Endothelial cell (in vitro differentiated cells): ENCODE measurements around the gene PERM1. TPM values are rescaled to one million over a fixed set of nuclear protein-coding genes. Genes with fewer than 3 reads are reported as not detected.
"Not testable (repeated sequence)": the region's sequence is repeated elsewhere in the genome, so short reads cannot be mapped to it uniquely, and the experiment has no call there.

Experiments used
- DNase-seq: peaks from one replicate; pipeline ENCODE4 v3.0.0; 2021; ENCODE audit warnings: low spot score
- H3K27ac Mint-ChIP-seq: one replicate; pipeline ENCODE4 v1.8.0; 2021; ENCODE audit warnings: mixed read lengths, inconsistent platforms; ENCODE audit not compliant: unreplicated experiment
- H3K27me3 Mint-ChIP-seq: one replicate; pipeline ENCODE4 v1.8.0; 2021; ENCODE audit warnings: mild to moderate bottlenecking, moderate library complexity, mixed read lengths, inconsistent platforms; ENCODE audit not compliant: unreplicated experiment
- H3K36me3 Mint-ChIP-seq: one replicate; pipeline ENCODE4 v1.8.0; 2021; ENCODE audit warnings: mild to moderate bottlenecking, low read depth, mixed read lengths, inconsistent platforms; ENCODE audit not compliant: unreplicated experiment
- H3K4me1 Mint-ChIP-seq: one replicate; pipeline ENCODE4 v1.8.0; 2021; ENCODE audit warnings: mild to moderate bottlenecking, mixed read lengths, inconsistent platforms; ENCODE audit not compliant: unreplicated experiment
- H3K4me3 Mint-ChIP-seq: one replicate; pipeline ENCODE4 v1.8.0; 2021; ENCODE audit warnings: mild to moderate bottlenecking, mixed read lengths, inconsistent platforms; ENCODE audit not compliant: unreplicated experiment
- H3K9me3 Mint-ChIP-seq: one replicate; pipeline ENCODE4 v1.8.0; 2021; ENCODE audit warnings: mixed read lengths, inconsistent platforms; ENCODE audit not compliant: unreplicated experiment
- CTCF ChIP-seq: fragments of 200-600 bp; sonication (generic); IDR thresholded peaks from one replicate; pipeline ENCODE4 v1.5.0; 2021; ENCODE audit warnings: antibody characterized with exemption; ENCODE audit not compliant: unreplicated experiment
- total RNA-seq: library from RNA; stranded (reverse); fragmentation: NEBNext Ultra II Directional; extraction: Animal tissue kit (Norgen Biotek cat#: 25700); gene quantifications from one replicate; pipeline ENCODE4 v1.2.1, GENCODE V29; 2021; ENCODE audit not compliant: unreplicated experiment

The PERM1 gene
- total RNA-seq, 1 donor from 2014 or later, result not detected

DNA sequence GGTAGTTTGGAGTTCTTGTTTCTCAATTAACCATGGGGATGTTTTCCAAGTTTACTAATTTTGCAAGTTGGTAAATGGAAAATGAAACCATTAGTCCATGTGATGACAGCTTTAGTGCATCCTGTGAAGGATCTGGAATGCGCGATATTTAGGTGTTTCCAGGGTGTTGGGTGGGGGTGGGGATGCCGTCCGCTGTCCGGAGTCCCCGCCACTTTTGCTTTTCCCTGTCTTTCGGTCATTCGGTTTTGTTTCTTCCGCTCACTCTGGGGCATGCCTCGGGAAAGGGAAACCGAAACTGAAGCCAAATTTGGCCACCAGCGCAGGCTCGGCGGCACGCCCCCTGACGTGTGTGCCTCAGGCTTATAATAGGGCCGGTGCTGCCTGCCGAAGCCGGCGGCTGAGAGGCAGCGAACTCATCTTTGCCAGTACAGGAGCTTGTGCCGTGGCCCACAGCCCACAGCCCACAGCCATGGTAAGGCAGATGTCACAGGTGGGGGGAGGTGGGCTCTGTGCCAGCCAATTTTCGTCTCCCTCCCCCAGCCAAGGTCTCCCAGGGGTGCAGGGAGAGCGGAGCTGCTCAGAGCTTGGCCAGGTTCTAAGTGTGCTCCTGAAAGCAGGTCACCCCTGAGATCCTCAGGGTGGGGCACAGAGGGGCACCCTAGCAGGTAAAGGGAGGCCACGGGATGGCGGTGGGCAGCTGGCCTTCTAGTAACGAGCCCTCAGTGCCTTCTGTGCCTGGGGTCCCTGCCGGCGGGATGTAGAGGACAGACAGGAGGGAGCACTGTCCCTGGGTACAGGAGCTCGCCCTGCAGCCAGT is 31.4 kb upstream of the PERM1 start, which contains the start of gene ISG15:
ISG15 (plus strand) TSS at position 393 of the 817 bp plus-strand sequence; CDS start at position 470, 77 bp downstream.
- Mint-ChIP-seq H3K4me3 (peak within 1 kb of the TSS; percentile 91), H3K9me3 (no peaks in the 10 kb centered on the region), H3K27ac (peak within 1 kb of the TSS; percentile 89), H3K4me1 (peaks cover 10% of the 10 kb centered on the region), H3K36me3 (no peaks in the 10 kb centered on the region), H3K27me3 (peaks cover 6% of the 10 kb centered on the region)
- peak; percentile 82 for DNase-seq
- TF ChIP-seq CTCF, result no peak

GRCh38 chr1:1012736-1013104 is 30.8 kb upstream of the PERM1 start:
- not testable (repeated sequence) for H3K9me3 Mint-ChIP-seq, DNase-seq, H3K36me3 Mint-ChIP-seq, H3K4me1 Mint-ChIP-seq, H3K27me3 Mint-ChIP-seq
- peak overlapping the region; percentile 89 for H3K27ac Mint-ChIP-seq
- peak overlapping the region; percentile 91 for H3K4me3 Mint-ChIP-seq

- no peaks in the 10 kb centered on the region for H3K9me3 Mint-ChIP-seq
- peaks cover 10% of the 10 kb centered on the region for H3K4me1 Mint-ChIP-seq
- no peaks in the 10 kb centered on the region for H3K36me3 Mint-ChIP-seq
- no peak overlapping the region for H3K27ac Mint-ChIP-seq
- H3K4me3 Mint-ChIP-seq, result no peak overlapping the region
- H3K27me3 Mint-ChIP-seq, result peaks cover 4% of the 10 kb centered on the region
- DNase-seq, result no peak
- no peak for TF ChIP-seq CTCF
These were observed 29.6 kb upstream of the PERM1 start for GRCh38 chr1:1011396-1011949.

DNA sequence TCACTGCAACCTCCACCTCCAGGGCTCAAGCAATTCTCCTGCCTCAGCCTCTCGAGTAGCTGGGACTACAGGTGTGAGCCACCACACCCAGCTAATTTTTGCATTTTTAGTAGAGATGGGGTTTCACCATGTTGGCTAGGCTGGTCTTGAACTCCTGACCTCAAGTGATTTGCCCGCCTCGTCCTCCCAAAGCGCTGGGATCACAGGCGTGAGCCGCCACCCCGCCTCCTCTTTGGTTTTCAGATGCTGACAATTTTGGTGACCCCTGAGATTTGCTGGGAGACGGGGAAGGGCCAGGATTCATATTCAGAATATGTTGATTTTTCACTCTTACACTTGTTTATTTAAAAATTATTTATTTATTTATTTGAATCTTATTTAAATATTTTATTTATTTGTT is 28.2 kb upstream of the PERM1 start:
- not testable (repeated sequence) for H3K4me3 Mint-ChIP-seq, H3K9me3 Mint-ChIP-seq, H3K27ac Mint-ChIP-seq, H3K27me3 Mint-ChIP-seq, DNase-seq, H3K36me3 Mint-ChIP-seq
- peaks cover 18% of the 10 kb centered on the region for H3K4me1 Mint-ChIP-seq

DNA sequence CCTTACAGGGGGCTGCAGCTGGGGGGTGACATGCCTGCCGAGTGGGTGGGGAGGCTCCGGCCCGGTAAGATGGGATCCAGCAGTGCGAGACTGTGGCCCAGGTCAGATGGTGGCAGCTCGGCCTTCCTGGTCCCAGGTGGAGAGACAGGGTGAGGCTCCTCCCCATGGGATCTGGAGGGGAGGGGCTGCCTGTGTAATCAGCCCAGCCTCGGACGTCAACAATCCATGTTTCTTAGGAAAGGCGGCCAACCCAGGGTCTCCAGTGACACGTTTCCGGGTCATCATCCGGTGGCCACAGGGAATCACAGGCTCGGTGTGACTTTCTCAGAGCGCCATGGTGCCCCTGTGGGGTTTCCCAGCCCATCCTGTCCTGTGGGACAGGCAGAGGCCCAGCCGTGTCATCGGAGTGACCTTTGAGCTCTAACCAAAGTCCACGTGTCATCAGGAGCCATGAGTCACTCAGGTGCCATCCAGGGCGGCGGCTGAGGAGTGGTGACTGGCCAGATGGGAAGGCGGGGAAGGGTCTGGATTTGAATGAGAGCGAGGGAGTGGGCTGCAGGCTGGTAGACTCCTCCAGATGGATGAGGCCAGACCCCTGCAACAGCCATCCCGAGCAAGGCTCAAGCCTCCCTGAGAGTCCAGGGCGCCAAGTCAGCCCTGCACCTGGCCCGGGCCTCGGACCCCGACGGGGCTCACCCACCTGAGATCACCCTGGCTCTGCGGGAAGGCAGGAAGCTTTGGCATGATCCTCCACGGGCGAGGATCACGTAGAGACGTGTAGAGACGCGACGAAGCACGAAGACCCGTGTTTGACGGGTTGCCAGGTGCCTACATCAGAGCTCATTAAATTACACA is 24.6 kb upstream of the PERM1 start:
- no peak overlapping the region for H3K27ac Mint-ChIP-seq
- no peak for DNase-seq
- H3K36me3 Mint-ChIP-seq, result peaks cover 5% of the 10 kb centered on the region
- peaks cover 22% of the 10 kb centered on the region for H3K4me1 Mint-ChIP-seq
- H3K9me3 Mint-ChIP-seq, result no peaks in the 10 kb centered on the region
- H3K27me3 Mint-ChIP-seq, result peaks cover 11% of the 10 kb centered on the region
- TF ChIP-seq CTCF, result no peak
- no peak overlapping the region for H3K4me3 Mint-ChIP-seq
